SU-DHL-6 (cell line): ENCODE data around the gene TCAIM.

Experiments used
- CTCF ChIP-seq: fragments of 200-600 bp; sonication (generic); IDR thresholded peaks from one replicate; pipeline ENCODE4 v1.5.1; 2017; ENCODE audit warnings: antibody characterized with exemption, mild to moderate bottlenecking, low read length, moderate library complexity; ENCODE audit not compliant: insufficient read depth, poor library complexity, severe bottlenecking
- EZH2phosphoT487 ChIP-seq: fragments of 200-600 bp; sonication (generic), shearing (Covaris generic); conservative IDR thresholded peaks from 2 replicates; pipeline ENCODE4 v1.6.1; 2018; ENCODE audit warnings: mild to moderate bottlenecking, antibody characterized with exemption, low read length, moderate library complexity, mixed read lengths

- TF ChIP-seq CTCF: no peak
- TF ChIP-seq EZH2phosphoT487: no peak
Measured at GRCh38 chr3:44339181-44340057, 853 bp downstream of the TCAIM start.
